Vagina (tissue), 2 donors: ENCODE measurements around the gene RAPGEF3. TPM values are rescaled to one million over a fixed set of nuclear protein-coding genes. Genes with fewer than 3 reads are reported as not detected.

Experiments used
- DNase-seq, 2 donors: peaks; one replicate each; pipeline ENCODE4 v3.0.0-alpha.2; 2017; ENCODE audit errors: extremely low spot score in 2 of 2
- H3K27ac ChIP-seq: fragments of 200-600 bp; sonication (generic); one replicate; pipeline ENCODE4 v1.5.1; 2019
- H3K27me3 ChIP-seq: fragments of 200-600 bp; sonication (generic); one replicate; pipeline ENCODE4 v1.5.1; 2019
- H3K36me3 ChIP-seq, 2 donors: fragments of 200-600 bp; sonication (generic); one replicate each; pipeline ENCODE4 v1.5.1; 2017 to 2019
- H3K4me1 ChIP-seq: fragments of 200-600 bp; sonication (generic); one replicate; pipeline ENCODE4 v1.5.1; 2019
- H3K4me3 ChIP-seq, 2 donors: fragments of 200-600 bp; sonication (generic); 1 replicate in 1 of 2; 2 replicates in 1 of 2; pipeline ENCODE4 v1.5.1; 2016 to 2019
- H3K9me3 ChIP-seq: fragments of 200-600 bp; sonication (generic); one replicate; pipeline ENCODE4 v1.5.1; 2019
- POLR2A ChIP-seq, 2 donors: fragments of 450-650 bp; IDR thresholded peaks; one replicate each; pipeline ENCODE4 v1.6.1; 2017; ENCODE audit warnings: antibody characterized with exemption in 2 of 2, mild to moderate bottlenecking in 2 of 2, moderate library complexity in 2 of 2
- POLR2AphosphoS5 ChIP-seq, 2 donors: sonication (generic); formaldehyde crosslinking; IDR thresholded peaks; one replicate each; pipeline ENCODE4 v1.9.0; 2017; ENCODE audit warnings: antibody characterized with exemption in 2 of 2, mild to moderate bottlenecking in 2 of 2, low read depth in 1 of 2; ENCODE audit not compliant: insufficient read depth in 1 of 2
- intact Hi-C: fragments of 100-400 bp; cut with DNase I; formaldehyde crosslinking; loops from one replicate; pipeline ENCODE4 v1.15.1; 2023
- total RNA-seq: library from RNA; depleted of rRNA; stranded (reverse); fragments of >200 nt; gene quantifications from one replicate; pipeline ENCODE4 v1.2.3, GENCODE V29; 2016
- TF ChIP-seq, protein P1 (sequence below), 3 experiments: fragments of 450-650 bp in 2 of 3; fragments of 200-600 bp in 1 of 3; sonication (generic) in 1 of 3; IDR thresholded peaks; one replicate each; pipeline ENCODE4 v1.5.1; 2017 to 2019; ENCODE audit warnings: antibody characterized with exemption in 3 of 3, mild to moderate bottlenecking in 2 of 3, moderate library complexity in 2 of 3

Gene RAPGEF3
- total RNA-seq, 1 donor from 2014 or later: 52.3 TPM

DNA sequence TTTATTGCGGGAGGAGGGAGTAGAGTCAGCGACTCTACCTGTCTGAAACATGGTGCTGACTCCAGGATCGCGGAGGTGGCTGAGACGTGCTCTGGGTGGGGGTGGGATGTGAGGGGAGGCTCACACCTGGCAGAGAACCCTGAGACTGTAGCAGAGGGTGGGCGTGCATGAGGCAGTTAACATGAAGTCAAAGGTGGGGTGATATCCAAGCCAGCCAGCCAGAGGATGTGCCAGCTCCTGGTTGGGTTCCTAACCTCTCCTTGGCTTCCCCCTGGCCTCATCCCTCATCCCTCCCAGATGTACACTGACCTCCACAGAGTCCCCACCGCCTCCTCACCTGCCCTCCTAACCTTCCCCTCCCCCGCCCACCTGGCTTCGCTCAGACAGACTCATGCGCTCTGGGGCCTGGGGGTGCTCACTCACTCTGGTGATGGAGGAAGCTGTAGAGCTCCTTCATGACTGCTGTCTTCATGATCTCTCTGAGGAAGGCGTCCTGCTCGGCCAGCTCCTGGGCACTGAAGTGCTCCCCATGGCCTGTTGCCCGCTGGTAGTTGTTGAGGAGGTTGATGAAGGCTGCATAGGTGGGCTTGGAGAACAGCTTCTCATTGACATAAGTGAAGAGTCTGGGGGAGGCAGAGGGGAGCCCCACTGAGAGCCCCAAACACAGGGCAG, 42.7 kb downstream of the RAPGEF3 start:
- intact Hi-C loops: loop anchor here (5.0 to 10.0 kb wide), 2 partner anchors 61 to 119 kb away; no protein-coding TSS in a partner anchor
- Histone ChIP-seq H3K4me3 (peak overlapping the region in 1 of 2 donors; percentile 17), H3K9me3 (no peaks in the 10 kb centered on the region), H3K27me3 (no peaks in the 10 kb centered on the region), H3K36me3 (no peaks in the 10 kb centered on the region), H3K27ac (peak overlapping the region; percentile 86), H3K4me1 (peaks cover 44% of the 10 kb centered on the region)
- DNase-seq: peak in 1 of 2 donors; percentile 95
- TF ChIP-seq, protein P1, sequence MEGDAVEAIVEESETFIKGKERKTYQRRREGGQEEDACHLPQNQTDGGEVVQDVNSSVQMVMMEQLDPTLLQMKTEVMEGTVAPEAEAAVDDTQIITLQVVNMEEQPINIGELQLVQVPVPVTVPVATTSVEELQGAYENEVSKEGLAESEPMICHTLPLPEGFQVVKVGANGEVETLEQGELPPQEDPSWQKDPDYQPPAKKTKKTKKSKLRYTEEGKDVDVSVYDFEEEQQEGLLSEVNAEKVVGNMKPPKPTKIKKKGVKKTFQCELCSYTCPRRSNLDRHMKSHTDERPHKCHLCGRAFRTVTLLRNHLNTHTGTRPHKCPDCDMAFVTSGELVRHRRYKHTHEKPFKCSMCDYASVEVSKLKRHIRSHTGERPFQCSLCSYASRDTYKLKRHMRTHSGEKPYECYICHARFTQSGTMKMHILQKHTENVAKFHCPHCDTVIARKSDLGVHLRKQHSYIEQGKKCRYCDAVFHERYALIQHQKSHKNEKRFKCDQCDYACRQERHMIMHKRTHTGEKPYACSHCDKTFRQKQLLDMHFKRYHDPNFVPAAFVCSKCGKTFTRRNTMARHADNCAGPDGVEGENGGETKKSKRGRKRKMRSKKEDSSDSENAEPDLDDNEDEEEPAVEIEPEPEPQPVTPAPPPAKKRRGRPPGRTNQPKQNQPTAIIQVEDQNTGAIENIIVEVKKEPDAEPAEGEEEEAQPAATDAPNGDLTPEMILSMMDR (IDR thresholded peaks at IDR 0.05): no peak
- TF ChIP-seq POLR2AphosphoS5 (IDR thresholded peaks at IDR 0.05; ENCODE audit: insufficient read depth in 1 of 2, low read depth in 1 of 2): peak in 1 of 2 donors; percentile 19

DNA sequence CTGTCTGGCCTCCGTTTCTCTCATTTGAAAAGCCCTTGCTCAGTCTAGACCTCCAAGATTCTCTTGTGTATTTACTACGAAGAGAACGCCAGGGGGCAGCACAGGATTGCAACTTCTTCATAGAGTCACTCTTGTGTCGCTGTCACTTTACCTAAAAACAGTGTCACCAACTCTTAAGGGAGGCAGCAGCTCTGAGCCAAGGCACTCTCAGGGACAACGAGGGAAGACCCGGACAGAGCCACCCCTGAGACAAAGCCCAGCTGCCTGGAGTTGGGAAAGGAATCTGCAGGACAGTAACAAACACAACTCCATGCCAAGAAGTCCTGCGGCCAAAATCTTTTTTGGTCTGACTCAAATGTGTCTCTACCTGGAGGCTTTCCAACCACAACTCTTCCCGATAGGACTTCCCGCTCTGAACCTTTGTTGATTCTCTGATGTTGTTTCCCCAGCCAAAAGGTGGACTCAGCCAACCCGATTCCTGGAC, 43.2 kb downstream of the RAPGEF3 start:
- peak overlapping the region in 1 of 2 donors; percentile 17 for H3K4me3 ChIP-seq
- no peaks in the 10 kb centered on the region for H3K36me3 ChIP-seq
- H3K4me1 ChIP-seq: peaks cover 44% of the 10 kb centered on the region
- TF ChIP-seq POLR2A (IDR thresholded peaks at IDR 0.05): no peak
- TF ChIP-seq, protein P1 (IDR thresholded peaks at IDR 0.05): peak; percentile 75 to 89 (median 76)
- peak in 1 of 2 donors; percentile 51 for TF ChIP-seq POLR2AphosphoS5 (IDR thresholded peaks at IDR 0.05; ENCODE audit: insufficient read depth in 1 of 2, low read depth in 1 of 2)
- intact Hi-C loops: loop anchor here (5.0 to 10.0 kb wide), 2 partner anchors 62 to 119 kb away; no protein-coding TSS in a partner anchor
- peak in 1 of 2 donors; percentile 77 for DNase-seq
- H3K27me3 ChIP-seq: no peaks in the 10 kb centered on the region
- no peaks in the 10 kb centered on the region for H3K9me3 ChIP-seq
- peak overlapping the region; percentile 86 for H3K27ac ChIP-seq

- Histone ChIP-seq H3K4me1 (peaks cover 44% of the 10 kb centered on the region), H3K27ac (peak overlapping the region; percentile 86), H3K36me3 (no peaks in the 10 kb centered on the region), H3K4me3 (no peak overlapping the region), H3K27me3 (no peaks in the 10 kb centered on the region), H3K9me3 (no peaks in the 10 kb centered on the region)
- DNase-seq: peak in 1 of 2 donors; percentile 19
- intact Hi-C loops: loop anchor here (5.0 to 10.0 kb wide), 2 partner anchors 62 to 120 kb away; no protein-coding TSS in a partner anchor
- TF ChIP-seq POLR2A (IDR thresholded peaks at IDR 0.05) (no peak), POLR2AphosphoS5 (IDR thresholded peaks at IDR 0.05; ENCODE audit: insufficient read depth in 1 of 2, low read depth in 1 of 2) (no peak)
- TF ChIP-seq, protein P1 (IDR thresholded peaks at IDR 0.05): no peak
Observed at GRCh38 chr12:47714826-47715386, 43.8 kb downstream of the RAPGEF3 start.

GRCh38 chr12:47712171-47712570, 46.5 kb downstream of the RAPGEF3 start:
- H3K4me1 ChIP-seq: peaks cover 38% of the 10 kb centered on the region
- no peaks in the 10 kb centered on the region for H3K36me3 ChIP-seq
- H3K27ac ChIP-seq: no peak overlapping the region
- H3K4me3 ChIP-seq: no peak overlapping the region
- H3K27me3 ChIP-seq: no peaks in the 10 kb centered on the region
- DNase-seq: peak in 1 of 2 donors; percentile 79
- TF ChIP-seq, protein P1 (IDR thresholded peaks at IDR 0.05): no peak
- TF ChIP-seq POLR2AphosphoS5 (IDR thresholded peaks at IDR 0.05; ENCODE audit: insufficient read depth in 1 of 2, low read depth in 1 of 2) (no peak), POLR2A (IDR thresholded peaks at IDR 0.05) (no peak)
- intact Hi-C loops: loop anchor here (10.0 kb wide), 1 partner anchor 123 kb away; no protein-coding TSS in a partner anchor
- no peaks in the 10 kb centered on the region for H3K9me3 ChIP-seq
